Activated CD8-positive, alpha-beta memory T cell treated with anti-CD3 and anti-CD28 coated beads, Interleukin-2, amount 50 U/mL, for 4 hours (primary cell): ENCODE measurements around the gene CD8B2.
"Not testable (repeated sequence)": the region's sequence is repeated elsewhere in the genome, so short reads cannot be mapped to it uniquely, and the experiment has no call there.

ENCODE experiments used
- DNase-seq: peaks from one replicate; pipeline ENCODE4 v3.0.0-alpha.2; 2020

The CD8B2 gene

DNA sequence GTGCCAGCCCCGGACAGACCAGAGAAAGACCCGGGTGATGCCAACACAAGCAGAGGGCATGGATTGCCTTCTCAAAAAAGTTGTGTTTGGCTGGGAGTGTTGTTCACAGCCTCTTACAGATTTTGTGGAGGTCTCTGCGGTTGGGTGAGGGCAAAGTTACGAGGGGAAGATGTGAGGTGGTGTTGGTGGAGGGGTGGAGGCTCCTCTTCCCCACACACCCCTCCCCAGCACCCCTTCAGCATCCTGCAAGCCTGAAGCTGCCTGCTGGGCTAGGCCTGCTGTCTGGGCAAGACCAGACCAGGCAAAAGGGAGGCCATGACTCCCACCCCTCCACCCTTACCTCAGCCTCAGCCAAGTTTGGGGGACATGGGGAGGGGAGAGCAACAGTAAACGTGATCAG lies 26.2 kb downstream of the CD8B2 start:
- DNase-seq, result not testable (repeated sequence)

GRCh38 chr2:106514827-106515226 lies 27.7 kb downstream of the CD8B2 start:
- DNase-seq, result not testable (repeated sequence)

DNA sequence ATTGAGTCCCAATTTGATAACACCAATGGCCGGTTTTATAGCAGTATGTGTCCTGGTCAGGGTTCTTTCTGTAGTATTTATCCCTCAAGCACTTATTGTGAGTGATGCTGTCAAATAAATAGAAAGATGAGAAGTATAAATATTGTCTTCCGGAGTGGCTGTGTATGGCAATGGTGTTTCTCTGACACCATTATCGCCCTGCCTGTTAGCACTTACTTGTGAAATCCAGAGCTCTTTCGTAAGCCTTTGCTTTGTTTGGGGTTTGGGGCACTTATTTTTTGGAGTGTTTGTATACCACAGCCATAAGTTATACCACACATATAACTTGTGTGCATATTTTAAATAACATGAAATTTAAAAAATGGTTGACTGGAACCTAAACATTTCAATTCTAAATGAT lies 29.3 kb downstream of the CD8B2 start:
- no peak for DNase-seq

DNA sequence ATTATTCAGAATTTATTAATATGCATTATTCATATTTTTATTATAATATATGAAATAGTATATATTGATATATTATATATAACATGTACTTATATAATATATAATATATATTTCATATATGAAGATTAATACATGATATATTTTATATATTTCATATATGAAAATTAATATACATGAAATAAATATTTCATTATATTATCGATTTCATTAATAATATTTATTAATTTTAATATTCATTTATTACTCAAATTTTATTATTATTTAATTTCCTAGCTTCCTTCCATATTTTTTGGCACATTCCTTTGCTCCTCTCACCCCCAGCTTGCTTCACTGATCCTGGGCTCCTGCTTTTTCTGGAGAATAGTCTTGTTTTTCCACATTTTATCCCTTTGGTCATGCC lies 29.7 kb downstream of the CD8B2 start:
- no peak for DNase-seq

DNA sequence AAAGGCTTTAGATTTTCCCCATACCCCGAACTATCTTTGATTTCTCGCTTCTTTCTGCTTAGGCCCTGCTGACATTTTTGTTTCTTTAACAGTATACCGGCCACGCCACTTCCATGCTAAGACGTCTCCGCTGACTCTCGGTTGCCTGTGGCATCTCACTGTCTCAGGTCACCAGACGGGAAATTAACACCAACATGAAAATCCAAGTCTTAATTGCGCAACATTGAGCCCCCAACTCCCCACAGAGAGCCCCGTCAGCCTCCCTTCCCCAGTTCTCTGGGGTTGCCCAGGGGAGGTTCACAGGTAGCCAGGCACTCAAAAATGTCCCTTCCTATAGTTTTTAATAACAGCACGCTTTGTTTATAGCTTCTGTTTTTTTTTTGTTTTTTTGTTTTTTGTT lies 30.2 kb downstream of the CD8B2 start:
- no peak for DNase-seq

- DNase-seq, result no peak
Measured at GRCh38 chr2:106519767-106520166, 32.6 kb downstream of the CD8B2 start.

GRCh38 chr2:106521016-106521415 lies 33.9 kb downstream of the CD8B2 start:
- DNase-seq, result no peak

DNA sequence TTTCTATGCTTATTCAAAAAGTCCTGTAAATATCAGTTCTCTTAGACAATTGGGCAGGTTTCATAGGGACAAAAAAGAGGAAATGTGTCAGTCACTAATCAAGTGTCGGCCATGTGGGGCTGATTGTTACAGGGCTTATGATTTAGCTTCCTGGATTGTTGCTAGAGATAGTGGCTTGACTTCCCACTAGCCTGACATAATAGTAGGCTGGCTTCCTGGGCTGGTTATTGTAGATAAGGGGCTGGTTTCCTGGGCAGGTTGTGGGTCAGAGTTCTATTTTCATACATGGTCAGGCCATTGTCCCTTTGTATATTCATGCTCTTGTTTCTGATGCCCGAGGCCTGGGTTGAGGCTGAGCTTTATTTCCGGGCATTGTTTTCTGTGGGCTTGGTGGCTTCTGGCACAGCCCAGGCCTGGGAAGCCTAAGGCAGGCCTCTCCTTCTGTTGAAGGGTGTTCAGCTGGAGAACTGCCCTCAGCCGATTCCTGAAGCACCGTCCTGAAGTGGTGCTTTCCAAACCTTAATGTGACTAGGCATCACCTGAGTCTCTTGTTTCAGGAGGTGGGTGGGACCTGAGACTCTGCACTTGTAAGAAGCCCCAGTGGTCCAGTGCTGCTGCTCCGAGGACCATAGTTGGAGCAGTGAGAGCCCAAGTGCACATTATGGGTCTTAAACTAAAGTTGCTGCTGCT lies 37.0 kb downstream of the CD8B2 start:
- DNase-seq, result no peak

DNA sequence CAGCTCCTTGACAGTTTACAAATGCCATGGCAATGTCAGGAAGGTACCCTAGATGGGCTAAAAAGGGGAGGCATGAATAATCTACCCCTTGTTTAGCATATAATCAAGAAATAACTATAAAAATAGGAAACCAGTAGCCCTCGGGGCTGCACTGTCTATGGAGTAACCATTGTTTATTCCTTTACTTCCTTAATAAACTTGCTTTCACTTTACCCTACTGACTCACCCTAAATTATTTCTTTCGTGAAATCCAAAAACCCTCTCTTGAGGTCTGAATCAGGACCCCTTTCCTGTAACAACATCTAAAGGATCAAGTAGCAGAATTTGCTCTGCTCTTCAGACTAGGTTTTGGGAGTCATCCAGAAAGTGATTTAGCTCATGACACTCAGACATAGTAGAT lies 43.7 kb downstream of the CD8B2 start:
- no peak for DNase-seq

GRCh38 chr2:106531676-106532214 lies 44.6 kb downstream of the CD8B2 start:
- no peak for DNase-seq

- DNase-seq, result no peak
Measured at GRCh38 chr2:106532236-106532635, 45.1 kb downstream of the CD8B2 start.

DNA sequence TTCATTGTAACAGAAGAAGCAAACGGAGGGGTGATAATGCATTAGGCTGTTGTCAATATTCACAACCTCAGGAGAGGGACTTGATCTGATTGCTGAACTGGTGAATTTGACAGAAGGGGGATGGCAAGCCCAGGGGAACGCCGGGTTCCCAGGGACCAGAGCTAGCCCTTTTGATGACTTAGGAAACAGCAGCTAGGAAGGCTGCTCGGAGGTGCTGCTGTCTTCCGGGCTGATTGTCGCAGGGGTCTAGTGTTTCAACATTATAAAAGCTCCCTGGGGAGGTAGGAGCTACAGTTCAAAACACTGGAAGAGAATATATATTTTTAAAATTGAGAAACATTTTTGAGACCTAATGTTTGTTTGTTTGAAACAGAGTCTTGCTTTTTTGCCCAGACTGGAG lies 47.3 kb downstream of the CD8B2 start:
- DNase-seq, result no peak

DNA sequence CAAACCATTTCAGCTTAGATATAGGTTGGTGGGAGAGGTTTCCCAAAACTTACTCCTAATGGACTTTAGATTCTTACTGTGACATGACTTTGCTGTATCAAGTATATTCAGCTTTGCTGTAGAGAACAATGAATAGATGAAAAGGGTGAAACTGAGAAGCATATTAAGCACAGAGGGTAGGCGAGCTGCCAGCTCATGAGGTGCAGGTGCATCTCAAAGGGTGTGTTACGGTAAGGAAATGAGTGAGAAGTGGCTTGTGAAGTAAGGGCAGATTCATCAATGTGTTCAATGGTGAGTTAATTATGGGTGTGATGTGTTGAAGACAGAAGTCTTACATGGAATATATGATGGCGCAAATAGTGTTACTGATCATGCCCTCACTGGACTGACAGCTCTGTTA lies 49.3 kb downstream of the CD8B2 start:
- DNase-seq, result no peak

GRCh38 chr2:106537047-106537446 lies 49.9 kb downstream of the CD8B2 start:
- no peak for DNase-seq

- no peak for DNase-seq
Measured at GRCh38 chr2:106537791-106538191, 50.6 kb downstream of the CD8B2 start.

DNA sequence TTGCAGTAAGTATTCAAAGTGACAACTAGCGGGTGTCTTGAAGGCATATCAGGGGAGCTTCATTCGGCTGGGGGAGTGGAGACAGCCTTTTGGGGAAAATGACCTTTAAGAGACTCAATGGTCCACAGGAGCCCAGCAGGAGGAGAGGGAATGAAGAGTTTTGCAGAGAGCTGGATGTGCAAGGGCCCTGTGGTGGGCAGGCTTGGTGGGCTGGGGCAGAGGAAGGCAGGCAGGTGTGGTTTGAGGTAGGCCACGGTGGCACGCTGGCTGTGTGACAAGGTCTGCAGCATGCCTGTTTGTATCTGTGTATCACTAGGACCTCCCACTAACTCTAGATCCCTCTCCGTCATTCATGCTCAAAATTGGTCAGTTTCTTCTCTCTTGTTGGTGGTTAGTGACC lies 53.7 kb downstream of the CD8B2 start:
- DNase-seq, result no peak

DNA sequence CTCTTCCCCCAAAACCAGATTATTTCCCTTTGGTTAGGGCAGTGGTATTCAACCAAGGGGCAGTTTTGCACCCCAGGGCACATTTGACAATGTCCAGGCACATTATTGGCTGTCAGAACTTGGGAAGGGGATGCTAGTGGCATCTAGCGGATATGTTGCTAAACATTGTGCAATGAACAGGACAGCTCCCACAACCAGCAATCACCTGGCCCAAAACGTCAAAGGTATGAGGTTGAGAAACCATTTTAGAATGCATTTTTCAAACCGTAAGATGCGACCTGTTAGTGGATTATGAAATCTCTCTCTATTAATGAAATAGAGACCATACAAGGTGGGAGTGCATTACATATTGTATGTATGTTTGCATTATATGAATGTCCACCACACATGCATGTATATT lies 54.2 kb downstream of the CD8B2 start:
- DNase-seq, result no peak

DNA sequence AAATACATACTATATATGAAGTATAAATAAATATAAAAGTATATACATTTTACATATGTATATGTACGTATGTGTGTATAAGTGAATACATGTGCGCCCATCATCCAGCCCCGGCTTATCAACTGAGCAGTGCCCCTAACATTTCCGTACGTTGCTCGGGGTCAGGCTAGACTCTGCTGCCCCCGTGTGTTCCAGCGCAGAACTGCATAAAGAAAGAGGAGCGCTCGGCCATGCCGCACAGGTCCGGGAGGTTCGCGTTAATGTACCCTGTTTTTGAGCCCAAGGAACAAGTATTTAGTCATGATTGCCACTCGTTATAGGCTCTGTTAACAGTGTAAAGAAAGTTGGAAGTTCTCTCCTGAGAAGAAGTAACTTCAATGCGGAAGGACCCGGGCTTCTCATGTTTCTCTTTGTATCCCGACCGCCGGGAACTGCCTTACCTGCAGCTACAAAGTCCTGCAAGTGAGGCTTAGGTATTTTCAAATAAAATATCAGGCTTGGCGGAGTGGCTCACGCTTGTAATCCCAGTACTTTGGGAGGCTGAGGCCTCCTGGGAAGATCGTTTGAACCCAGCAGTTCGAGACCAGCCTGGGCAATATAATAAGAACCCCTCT lies 55.7 kb downstream of the CD8B2 start:
- DNase-seq, result peak; percentile 80

DNA sequence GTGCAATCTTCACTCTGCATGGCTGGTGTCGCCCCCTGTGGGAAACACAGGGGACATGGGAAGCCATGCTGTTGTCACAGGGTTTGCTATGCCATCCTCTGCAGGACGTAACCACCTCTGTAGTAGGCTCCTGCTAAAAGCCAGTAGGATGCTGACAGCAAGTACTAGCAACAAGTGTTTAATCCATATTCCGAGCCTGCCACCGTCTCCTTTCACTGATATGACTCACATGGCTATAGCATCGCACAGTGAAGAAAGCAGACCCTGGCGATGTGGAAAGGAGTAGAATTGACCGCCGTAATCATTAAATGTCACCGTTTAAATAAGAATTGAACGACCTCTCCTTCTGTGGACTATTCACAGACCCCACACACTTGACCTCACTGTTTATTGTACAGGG lies 57.8 kb downstream of the CD8B2 start:
- no peak for DNase-seq

DNA sequence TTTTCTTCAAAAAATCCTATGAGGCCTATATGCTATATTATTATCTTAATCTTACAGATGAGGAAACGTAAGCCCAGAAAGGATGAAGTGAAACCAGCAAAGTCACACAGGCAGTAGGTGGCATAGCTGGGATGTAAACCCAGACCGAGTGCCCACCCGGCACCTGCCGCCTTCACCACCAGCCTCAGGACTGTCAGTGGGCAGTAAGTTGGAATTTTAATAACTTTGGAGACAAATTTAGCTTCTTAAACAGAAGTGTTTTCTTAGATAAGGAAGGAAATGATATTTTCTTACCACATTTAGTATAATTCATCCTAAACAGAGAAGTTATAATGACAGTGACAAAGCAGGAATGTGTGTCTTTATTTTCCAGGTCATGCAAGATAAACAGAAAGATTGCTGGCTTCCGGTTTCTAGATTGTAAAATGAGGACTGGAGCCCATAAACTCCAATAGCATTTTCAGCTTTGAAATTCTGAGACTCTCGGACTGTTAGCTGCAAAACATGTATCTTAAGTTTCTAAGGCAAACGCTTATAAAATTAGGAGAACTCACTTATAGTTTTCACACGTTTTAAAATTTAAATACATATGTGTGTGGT lies 59.3 kb downstream of the CD8B2 start:
- DNase-seq, result no peak

GRCh38 chr2:106547164-106547903 lies 60.2 kb downstream of the CD8B2 start:
- no peak for DNase-seq

DNA sequence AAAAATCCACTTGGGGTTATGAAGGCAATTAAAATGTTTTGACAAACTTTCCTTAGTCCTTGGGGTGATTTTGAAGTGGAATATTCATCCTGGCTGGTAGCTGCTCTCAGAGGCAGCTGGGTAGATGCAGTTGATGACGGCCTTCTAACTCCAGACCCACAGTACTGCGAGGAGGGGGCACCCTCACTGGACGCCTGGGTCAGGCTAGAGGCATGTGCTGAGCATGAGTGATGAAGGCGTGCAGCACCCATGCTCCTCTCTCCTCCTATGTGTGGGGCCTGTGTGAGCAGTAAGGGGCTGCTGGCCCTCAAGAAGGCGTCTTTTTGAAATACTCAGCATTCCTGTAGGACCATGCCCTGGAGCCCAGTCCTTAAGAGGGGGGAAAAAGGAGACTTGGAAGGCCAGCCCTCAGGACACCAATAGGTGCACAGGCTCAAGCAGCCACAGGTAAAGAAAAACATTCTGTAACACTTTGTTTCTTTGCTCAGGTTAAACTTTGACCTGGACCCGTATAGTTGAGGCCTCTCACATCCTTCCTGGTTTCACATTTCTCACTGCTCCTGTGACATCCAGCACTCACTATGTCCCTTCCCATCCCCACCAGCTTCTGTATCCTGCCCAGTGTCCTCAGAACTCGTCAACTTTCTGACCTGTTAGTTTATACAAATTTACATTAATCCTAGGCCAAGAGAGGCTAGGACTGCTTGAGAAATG lies 64.4 kb downstream of the CD8B2 start:
- no peak for DNase-seq

DNA sequence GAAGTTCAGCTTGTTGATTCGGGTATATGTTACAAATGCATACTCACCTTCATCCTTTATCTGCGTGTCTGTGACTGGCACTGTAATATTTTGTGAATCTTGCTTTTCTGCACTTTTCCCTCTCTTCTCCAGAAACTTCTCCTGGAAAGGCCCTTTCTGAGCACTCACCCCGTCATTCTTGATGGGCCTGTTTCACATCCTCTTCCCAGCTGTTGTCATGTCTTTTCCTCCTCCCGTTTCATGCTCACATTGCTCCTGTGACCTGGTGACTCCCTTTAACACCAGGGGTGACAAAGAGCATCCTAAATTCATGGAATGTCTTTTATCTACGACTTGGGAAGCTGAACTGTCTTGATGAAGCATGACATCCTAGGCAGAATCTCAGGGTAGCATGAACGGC lies 65.8 kb downstream of the CD8B2 start:
- no peak for DNase-seq
